A673 (cell line): Measurements from ENCODE around the gene BPHL. TPM values are rescaled to one million over a fixed set of nuclear protein-coding genes. Genes with fewer than 3 reads are reported as not detected.
A peak's percentile ranks its signal among the peaks of the same experiment; 100 is the strongest.
"Not testable (repeated sequence)": the region's sequence is repeated elsewhere in the genome, so short reads cannot be mapped to it uniquely, and the experiment has no call there.

Experiments used
- BruUV-seq: library from RNA; stranded (reverse); fragments of 400-500 nt; replicated peaks from 2 replicates; lab custom pipeline; 2021; lab: Mats Ljungman, UMichigan
- CTCF ChIA-PET: fragments of 300-600 bp; sonication (Branson Sonifier 250); formaldehyde crosslinking; loops from one replicate; lab custom pipeline; 2022; ENCODE audit warnings: antibody characterized with exemption; lab: Charles Lee
- POLR2A ChIA-PET: fragments of 300-600 bp; sonication (Branson Sonifier 250); formaldehyde crosslinking; loops from one replicate; lab custom pipeline; 2022; ENCODE audit warnings: antibody characterized with exemption; ENCODE audit not compliant: low non-redundant PET; lab: Charles Lee
- DNase-seq: peaks from one replicate; pipeline ENCODE4 v3.0.0-alpha.2; 2015; ENCODE audit warnings: low spot score
- H3K27ac ChIP-seq: fragments of 200-600 bp; sonication (generic); 2 replicates; pipeline ENCODE4 v1.5.1; 2016; ENCODE audit warnings: mixed run types, low read depth, mild to moderate bottlenecking, mixed read lengths, antibody characterized with exemption, low read length; ENCODE audit not compliant: poor library complexity, severe bottlenecking
- H3K27me3 ChIP-seq: fragments of 200-600 bp; sonication (generic); replicated peaks from 2 replicates; pipeline ENCODE4 v1.6.1; 2017; ENCODE audit warnings: mixed run types, low read depth, mild to moderate bottlenecking, mixed read lengths, antibody characterized with exemption, low read length; ENCODE audit not compliant: insufficient read depth, poor library complexity
- H3K36me3 ChIP-seq: fragments of 200-600 bp; sonication (generic); 2 replicates; pipeline ENCODE4 v1.6.1; 2016; ENCODE audit warnings: mixed run types, mild to moderate bottlenecking, mixed read lengths, antibody characterized with exemption, low read length; ENCODE audit not compliant: insufficient read depth, poor library complexity, severe bottlenecking
- H3K4me1 ChIP-seq: fragments of 200-600 bp; sonication (generic); 2 replicates; pipeline ENCODE4 v1.6.1; 2017; ENCODE audit warnings: mixed run types, mild to moderate bottlenecking, mixed read lengths, antibody characterized with exemption, low read length; ENCODE audit not compliant: insufficient read depth, poor library complexity, severe bottlenecking
- H3K4me3 ChIP-seq: fragments of 200-600 bp; sonication (generic); 2 replicates; pipeline ENCODE4 v1.5.1; 2016; ENCODE audit warnings: low read depth, mixed run types, mild to moderate bottlenecking, mixed read lengths, low read length; ENCODE audit not compliant: poor library complexity, severe bottlenecking
- H3K9me3 ChIP-seq: fragments of 200-600 bp; sonication (generic); 2 replicates; pipeline ENCODE4 v1.6.1; 2016; ENCODE audit warnings: mixed run types, low read depth, mild to moderate bottlenecking, mixed read lengths, antibody characterized with exemption, low read length; ENCODE audit not compliant: poor library complexity, severe bottlenecking
- CTCF ChIP-seq: fragments of 300-800, 200-600 bp; sonication (generic); conservative IDR thresholded peaks from 2 replicates; pipeline ENCODE4 v1.5.1; 2017; ENCODE audit warnings: low read depth, mild to moderate bottlenecking, antibody characterized with exemption, low read length, moderate library complexity, mixed read lengths
- EZH2 ChIP-seq: fragments of 200-600 bp; sonication (generic); IDR thresholded peaks from 2 replicates; pipeline ENCODE4 v1.6.1; 2017; ENCODE audit warnings: borderline replicate concordance, low read depth, mild to moderate bottlenecking, mixed read lengths, antibody characterized with exemption, low read length; ENCODE audit not compliant: poor library complexity, severe bottlenecking
- intact Hi-C: fragments of 100-400 bp; cut with micrococcal nuclease; formaldehyde crosslinking; loops from one replicate; pipeline ENCODE4 v1.10.0; 2022; ENCODE audit not compliant: unreplicated experiment
- total RNA-seq: library from RNA; stranded (reverse); gene quantifications from 2 replicates; pipeline ENCODE4 v1.2.3, GENCODE V29; 2021

BPHL gene
- total RNA-seq, 1 experiment from 2014 or later: 30.8 TPM

DNA sequence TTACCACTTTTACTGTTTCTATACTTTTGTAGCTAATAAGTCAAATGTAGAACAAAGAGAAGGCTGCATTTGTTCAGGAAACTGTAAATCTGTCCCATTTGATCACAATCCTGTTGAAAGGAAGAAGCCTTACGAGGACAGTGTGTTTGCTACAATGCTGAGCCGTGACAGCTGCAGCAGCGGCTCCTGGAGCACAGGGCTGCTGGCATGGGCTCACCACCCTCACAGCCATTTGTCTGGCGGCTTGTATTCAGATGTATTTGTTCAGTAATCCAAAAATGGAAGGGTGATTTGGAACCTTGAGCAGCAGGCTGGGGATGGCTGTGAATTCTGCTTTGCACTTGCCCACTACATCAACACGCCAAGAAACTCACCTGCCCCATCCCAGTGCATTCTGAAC, 33.2 kb downstream of the BPHL start:
- BruUV-seq: no TSS peak
- no peaks in the 10 kb centered on the region for H3K27me3 ChIP-seq
- POLR2A ChIA-PET: no interaction called here
- TF ChIP-seq EZH2 (no peak), CTCF (no peak)
- H3K4me1 ChIP-seq: peaks cover 2% of the 10 kb centered on the region
- H3K4me3 ChIP-seq: no peak overlapping the region
- peaks cover 22% of the 10 kb centered on the region for H3K36me3 ChIP-seq
- DNase-seq: no peak
- no peak overlapping the region for H3K27ac ChIP-seq
- H3K9me3 ChIP-seq: no peaks in the 10 kb centered on the region
- CTCF ChIA-PET: no interaction called here
- intact Hi-C loops: loop anchor here (10.0 kb wide), 1 partner anchor 103 kb away; the partner anchor contains the start of gene PSMG4

- ChIA-PET POLR2A (no interaction called here), CTCF (no interaction called here)
- DNase-seq: no peak
- TF ChIP-seq CTCF: no peak
- TF ChIP-seq EZH2: no peak
- Histone ChIP-seq H3K4me1 (peaks cover 2% of the 10 kb centered on the region), H3K27me3 (no peaks in the 10 kb centered on the region), H3K27ac (no peak overlapping the region), H3K36me3 (peaks cover 22% of the 10 kb centered on the region), H3K9me3 (no peaks in the 10 kb centered on the region), H3K4me3 (no peak overlapping the region)
- intact Hi-C loops: loop anchor here (10.0 kb wide), 1 partner anchor 102 kb away; the partner anchor contains the start of gene PSMG4
- TSS peak; percentile 69 for BruUV-seq
Observed at GRCh38 chr6:3152689-3153088, 34.2 kb downstream of the BPHL start.

DNA sequence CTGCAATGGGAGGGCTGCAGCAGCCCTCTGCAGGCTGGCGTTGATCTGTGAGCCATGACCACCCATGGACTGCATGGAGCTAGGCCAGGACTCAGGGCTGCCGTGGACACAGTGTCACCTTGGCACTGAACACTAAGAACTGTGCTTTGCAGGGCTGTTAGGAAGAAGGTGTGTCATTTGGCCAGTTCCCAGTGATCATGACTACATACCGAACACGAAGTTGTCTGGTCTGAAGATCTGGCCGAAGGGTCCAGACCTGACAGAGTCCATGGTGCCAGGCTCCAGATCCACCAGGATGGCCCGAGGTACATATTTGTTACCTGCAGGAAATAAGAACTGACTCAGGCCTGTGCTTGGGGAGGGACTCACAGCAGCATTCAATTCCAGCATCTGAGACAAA, 36.9 kb downstream of the BPHL start:
- intact Hi-C loops: loop anchor here (10.0 kb wide), 1 partner anchor 99 kb away; the partner anchor contains the start of gene PSMG4
- H3K9me3 ChIP-seq, H3K27ac ChIP-seq, CTCF ChIA-PET, POLR2A ChIA-PET, DNase-seq, H3K27me3 ChIP-seq, BruUV-seq, H3K4me3 ChIP-seq: not testable (repeated sequence)
- Histone ChIP-seq H3K4me1 (peaks cover 14% of the 10 kb centered on the region), H3K36me3 (peaks cover 22% of the 10 kb centered on the region)

DNA sequence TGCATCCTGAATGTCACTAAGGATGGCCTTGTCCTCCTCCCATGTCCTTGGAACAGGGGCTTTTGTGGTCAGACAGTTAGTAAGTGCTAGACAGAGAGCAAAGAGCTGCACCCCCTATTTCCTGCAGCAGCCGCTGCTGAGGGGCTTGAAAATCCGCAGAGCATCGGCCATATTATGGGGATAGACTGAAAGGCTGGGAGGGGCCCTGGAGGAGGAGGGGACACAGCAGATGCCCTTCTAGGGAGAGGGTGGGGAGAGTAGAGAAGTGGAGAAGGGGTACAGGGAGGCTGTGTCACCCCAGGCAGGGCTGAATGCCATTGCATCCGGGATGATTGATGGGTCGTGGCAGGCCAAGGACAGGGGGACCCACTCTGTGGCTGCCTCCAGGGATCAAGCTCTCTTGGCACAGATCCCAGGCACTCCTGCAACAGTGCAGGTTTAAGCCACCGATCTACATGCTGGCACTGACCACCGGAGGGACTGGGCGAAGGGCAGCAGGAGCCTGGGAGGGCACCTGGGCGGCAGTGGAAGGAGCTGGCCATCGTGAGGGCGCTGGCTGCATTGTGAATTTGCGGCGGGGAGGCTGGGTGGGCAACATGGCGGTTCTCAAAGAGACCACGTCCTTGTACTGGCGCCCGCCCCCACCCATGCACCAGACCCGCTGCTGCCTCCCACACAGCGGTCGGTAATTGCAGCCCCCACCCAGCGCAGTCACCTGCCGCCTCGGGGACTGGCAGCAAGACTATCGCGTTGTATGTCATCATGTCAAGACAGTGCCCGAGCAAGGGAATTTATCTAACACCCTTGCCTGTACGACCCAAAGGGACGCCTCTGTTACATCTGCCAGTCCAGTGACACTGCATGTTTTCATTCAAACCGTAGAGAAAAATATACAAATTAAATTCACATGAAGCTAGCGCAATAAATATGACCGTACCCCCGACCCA, 37.9 kb downstream of the BPHL start:
- POLR2A ChIA-PET, DNase-seq, H3K27me3 ChIP-seq, H3K9me3 ChIP-seq: not testable (repeated sequence)
- TSS peak; percentile 30 for BruUV-seq
- peak overlapping the region; percentile 76 for H3K4me3 ChIP-seq
- H3K27ac ChIP-seq: peak overlapping the region; percentile 91
- intact Hi-C loops: loop anchor here (1.0 to 10.0 kb wide), 3 partner anchors 24 to 98 kb away; partner anchors contain the start of genes PSMG4 and TUBB2B
- H3K4me1 ChIP-seq: peaks cover 12% of the 10 kb centered on the region
- peaks cover 22% of the 10 kb centered on the region for H3K36me3 ChIP-seq
- CTCF ChIA-PET: interaction anchor here (0.7 kb wide), 1 partner anchor 95 kb away, joined by 4 read pairs; no protein-coding TSS in a partner anchor
